Gastrocnemius medialis (tissue), 4 donors: Measurements from ENCODE around the gene LDHAL6A. TPM values are rescaled to one million over a fixed set of nuclear protein-coding genes. Genes with fewer than 3 reads are reported as not detected.
"Not testable (repeated sequence)": the region's sequence is repeated elsewhere in the genome, so short reads cannot be mapped to it uniquely, and the experiment has no call there.

ENCODE experiments used
- ATAC-seq, 2 donors: fragments of 150-250 bp; one replicate each; pipeline ENCODE4 v1.9.1; 2016
- DNase-seq, 2 donors: peaks; one replicate each; pipeline ENCODE4 v3.0.0-alpha.2; 2019
- H3K27ac ChIP-seq, 4 donors: fragments of 200-600 bp; sonication (generic); 1 replicate in 1 of 4; 2 replicates in 3 of 4; pipeline ENCODE4 v1.5.1; 2016 to 2018; ENCODE audit warnings: mild to moderate bottlenecking in 2 of 4, moderate library complexity in 1 of 4
- H3K27me3 ChIP-seq, 3 donors: fragments of 200-600 bp; sonication (generic) in 2 of 3; 1 replicate in 1 of 3; 2 replicates in 2 of 3; pipeline versions ENCODE4 v1.5.1 to v1.6.0; 2016 to 2019; ENCODE audit warnings: mild to moderate bottlenecking in 1 of 3, moderate library complexity in 1 of 3
- H3K36me3 ChIP-seq, 2 donors: fragments of 200-600 bp; sonication (generic) in 1 of 2; one replicate each; pipeline ENCODE4 v1.5.1; 2017 to 2018
- H3K4me1 ChIP-seq, 2 donors: fragments of 200-600 bp; sonication (generic) in 1 of 2; one replicate each; pipeline ENCODE4 v1.5.1; 2016 to 2017; ENCODE audit warnings: mild to moderate bottlenecking in 2 of 2
- H3K4me3 ChIP-seq, 4 donors: fragments of 200-600 bp; sonication (generic) in 3 of 4; 1 replicate in 1 of 4; 2 replicates in 3 of 4; pipeline ENCODE4 v1.5.1; 2016 to 2019; ENCODE audit warnings: mild to moderate bottlenecking in 2 of 4
- H3K9me3 ChIP-seq, 3 donors: fragments of 200-600 bp; sonication (generic) in 2 of 3; 1 replicate in 1 of 3; 2 replicates in 2 of 3; pipeline ENCODE4 v1.5.1; 2016 to 2019
- POLR2A ChIP-seq, 2 donors: fragments of 450-650 bp; IDR thresholded peaks; one replicate each; pipeline ENCODE4 v1.6.1; 2017; ENCODE audit warnings: antibody characterized with exemption in 2 of 2, mild to moderate bottlenecking in 2 of 2, moderate library complexity in 2 of 2
- in situ Hi-C, 4 donors: fragments of 200-750 bp; cut with MboI; loops; one replicate each; pipeline versions ENCODE4 v1.15.0 to v1.8.0; 2017; ENCODE audit warnings: low sequenced_read_pairs in 4 of 4
- intact Hi-C: fragments of 100-400 bp; cut with DNase I; formaldehyde crosslinking; loops from one replicate; pipeline ENCODE4 v1.15.1; 2023; ENCODE audit warnings: low total_unique reads
- total RNA-seq, 4 donors: library from RNA; depleted of rRNA; stranded (reverse); fragments of >200 nt; gene quantifications; one replicate each; pipeline versions ENCODE4 v1.1.0 to v1.2.3, GENCODE V29; 2016
- TF ChIP-seq, protein P1 (sequence below), 5 experiments: fragments of 450-650 bp in 3 of 5; fragments of 200-600 bp in 2 of 5; sonication (generic) in 2 of 5; IDR thresholded peaks in 4 of 5; conservative IDR thresholded peaks in 1 of 5; 1 replicate in 4 of 5; 2 replicates in 1 of 5; pipeline ENCODE4 v1.5.1; 2016 to 2019; ENCODE audit warnings: antibody characterized with exemption in 5 of 5, mild to moderate bottlenecking in 3 of 5, moderate library complexity in 3 of 5

The LDHAL6A gene
- not detected for total RNA-seq

DNA sequence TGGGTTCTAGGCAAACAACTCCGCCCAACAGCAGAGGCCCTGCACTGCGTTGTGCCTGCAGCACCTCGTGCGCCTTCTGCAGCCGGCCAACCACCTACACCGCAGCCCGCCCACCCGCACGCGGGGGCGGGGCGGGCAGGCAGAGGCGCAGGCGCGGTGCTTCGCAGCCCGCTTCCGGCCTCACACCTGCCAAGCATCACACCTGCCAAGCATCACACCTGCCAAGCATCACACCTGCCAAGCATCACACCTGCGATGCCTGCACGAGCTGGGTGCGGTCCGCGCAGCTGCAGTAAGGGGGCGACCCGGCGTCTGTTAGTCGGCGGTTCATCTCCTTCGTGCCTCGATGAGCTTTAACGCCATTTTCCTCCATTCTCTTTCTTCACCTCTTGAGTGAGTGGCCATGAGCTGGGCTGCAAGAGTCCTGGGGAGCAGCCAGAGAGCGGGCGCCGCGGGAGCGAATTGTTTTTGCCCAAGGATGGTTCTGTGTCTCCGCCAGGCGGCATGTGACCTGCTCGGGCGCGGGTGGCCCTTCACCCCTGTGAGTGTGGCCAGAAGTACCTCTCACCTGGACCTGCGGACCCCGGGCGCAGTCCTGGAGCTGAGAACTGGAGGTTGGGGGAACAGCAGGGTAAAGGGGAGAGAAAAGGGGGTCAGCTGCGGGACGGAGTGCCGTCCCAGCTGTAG lies at the start of gene LDHAL6A:
LDHAL6A (plus strand) TSS at position 171 of the 687 bp plus-strand sequence. CDS start 825 bp downstream, outside the sequence.
- no peak within 1 kb of the TSS for H3K27ac ChIP-seq
- no peak for TF ChIP-seq POLR2A (IDR thresholded peaks at IDR 0.05)

GRCh38 chr11:18407400-18407799 lies 48.3 kb upstream of the LDHAL6A start:
- H3K27ac ChIP-seq, in situ Hi-C loops, H3K4me3 ChIP-seq, DNase-seq, H3K9me3 ChIP-seq, H3K27me3 ChIP-seq, ATAC-seq, H3K4me1 ChIP-seq, intact Hi-C loops: not testable (repeated sequence)
- H3K36me3 ChIP-seq = peaks cover 7 to 61% of the 10 kb centered on the region in 2 donors

More for the DNA sequence above, at the start of gene LDHAL6A:
- DNase-seq (no peak), ATAC-seq (no peak)
- no peak within 1 kb of the TSS for H3K4me3 ChIP-seq
- intact Hi-C loops (no loop called here), in situ Hi-C loops (no loop called here)
- no peaks in the 10 kb centered on the region for H3K36me3 ChIP-seq
- no peaks in the 10 kb centered on the region for H3K4me1 ChIP-seq
- H3K27me3 ChIP-seq = no peaks in the 10 kb centered on the region
- H3K9me3 ChIP-seq = no peaks in the 10 kb centered on the region

- Histone ChIP-seq H3K9me3 (no peaks in the 10 kb centered on the region), H3K4me3 (no peak overlapping the region), H3K27me3 (no peaks in the 10 kb centered on the region), H3K4me1 (no peaks in the 10 kb centered on the region), H3K36me3 (peaks cover 7 to 48% of the 10 kb centered on the region in 2 donors), H3K27ac (no peak overlapping the region)
- peak in 1 of 2 donors; percentile 17 for ATAC-seq
- in situ Hi-C loops = no loop called here
- intact Hi-C loops = no loop called here
- DNase-seq = no peak
- TF ChIP-seq, protein P1, sequence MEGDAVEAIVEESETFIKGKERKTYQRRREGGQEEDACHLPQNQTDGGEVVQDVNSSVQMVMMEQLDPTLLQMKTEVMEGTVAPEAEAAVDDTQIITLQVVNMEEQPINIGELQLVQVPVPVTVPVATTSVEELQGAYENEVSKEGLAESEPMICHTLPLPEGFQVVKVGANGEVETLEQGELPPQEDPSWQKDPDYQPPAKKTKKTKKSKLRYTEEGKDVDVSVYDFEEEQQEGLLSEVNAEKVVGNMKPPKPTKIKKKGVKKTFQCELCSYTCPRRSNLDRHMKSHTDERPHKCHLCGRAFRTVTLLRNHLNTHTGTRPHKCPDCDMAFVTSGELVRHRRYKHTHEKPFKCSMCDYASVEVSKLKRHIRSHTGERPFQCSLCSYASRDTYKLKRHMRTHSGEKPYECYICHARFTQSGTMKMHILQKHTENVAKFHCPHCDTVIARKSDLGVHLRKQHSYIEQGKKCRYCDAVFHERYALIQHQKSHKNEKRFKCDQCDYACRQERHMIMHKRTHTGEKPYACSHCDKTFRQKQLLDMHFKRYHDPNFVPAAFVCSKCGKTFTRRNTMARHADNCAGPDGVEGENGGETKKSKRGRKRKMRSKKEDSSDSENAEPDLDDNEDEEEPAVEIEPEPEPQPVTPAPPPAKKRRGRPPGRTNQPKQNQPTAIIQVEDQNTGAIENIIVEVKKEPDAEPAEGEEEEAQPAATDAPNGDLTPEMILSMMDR (IDR thresholded peaks at IDR 0.05 in 4 of 5, conservative IDR thresholded peaks at IDR 0.05 in 1 of 5) = no peak
- TF ChIP-seq POLR2A (IDR thresholded peaks at IDR 0.05) = no peak
These were observed 46.9 kb upstream of the LDHAL6A start for GRCh38 chr11:18408558-18409291.

DNA sequence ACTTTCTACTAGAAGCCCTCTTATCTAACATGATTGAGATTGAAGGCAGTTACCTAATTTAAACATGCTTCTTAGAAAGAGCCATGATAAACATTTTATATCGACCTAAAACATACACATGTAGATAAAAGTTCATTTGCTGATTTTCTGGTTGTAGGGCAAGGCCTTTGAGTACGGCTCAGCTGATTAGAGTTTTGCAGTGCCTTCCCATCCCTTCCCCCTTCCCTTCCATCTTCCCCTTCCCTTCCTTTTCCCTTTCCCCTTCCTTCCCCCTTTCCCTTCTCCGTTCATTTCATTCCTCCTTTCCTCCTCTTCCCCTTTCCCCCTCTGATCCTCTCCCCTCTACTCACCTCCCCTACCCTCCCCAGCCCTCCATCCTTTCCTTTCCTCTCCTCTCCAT lies 39.2 kb upstream of the LDHAL6A start:
- no peaks in the 10 kb centered on the region for H3K27me3 ChIP-seq
- no peak for ATAC-seq
- no peak overlapping the region for H3K4me3 ChIP-seq
- no peak for TF ChIP-seq POLR2A (IDR thresholded peaks at IDR 0.05)
- TF ChIP-seq, protein P1 (IDR thresholded peaks at IDR 0.05 in 4 of 5, conservative IDR thresholded peaks at IDR 0.05 in 1 of 5) = no peak
- no peak for DNase-seq
- H3K9me3 ChIP-seq = no peaks in the 10 kb centered on the region
- H3K36me3 ChIP-seq = no peaks in the 10 kb centered on the region
- in situ Hi-C loops (no loop called here), intact Hi-C loops (no loop called here)
- H3K4me1 ChIP-seq = no peaks in the 10 kb centered on the region
- no peak overlapping the region for H3K27ac ChIP-seq

GRCh38 chr11:18419040-18419439 lies 36.6 kb upstream of the LDHAL6A start:
- no peaks in the 10 kb centered on the region for H3K4me1 ChIP-seq
- H3K27me3 ChIP-seq = no peaks in the 10 kb centered on the region
- in situ Hi-C loops = no loop called here
- no peaks in the 10 kb centered on the region for H3K36me3 ChIP-seq
- ATAC-seq (no peak), DNase-seq (no peak)
- no peak overlapping the region for H3K27ac ChIP-seq
- no peak for TF ChIP-seq POLR2A (IDR thresholded peaks at IDR 0.05)
- TF ChIP-seq, protein P1 (IDR thresholded peaks at IDR 0.05 in 4 of 5, conservative IDR thresholded peaks at IDR 0.05 in 1 of 5) = no peak
- intact Hi-C loops = no loop called here
- no peaks in the 10 kb centered on the region for H3K9me3 ChIP-seq
- H3K4me3 ChIP-seq = no peak overlapping the region
